WTC11 (cell line): ENCODE measurements around the gene CHRNA5. TPM values are rescaled to one million over a fixed set of nuclear protein-coding genes. Genes with fewer than 3 reads are reported as not detected.

Source experiments
- ATAC-seq: fragments of 200-7000 bp; cut with Tn5 transposase; 2 replicates; pipeline ENCODE4 v1.10.0; 2021; ENCODE audit warnings: mild to moderate bottlenecking, moderate library complexity
- CTCF ChIA-PET: fragments of 300-600 bp; sonication (Branson Sonifier 250); formaldehyde crosslinking; loops from one replicate; lab custom pipeline; 2021; ENCODE audit warnings: antibody characterized with exemption; lab: Charles Lee
- POLR2A ChIA-PET: fragments of 350-600 bp; sonication (Branson Sonifier 250); formaldehyde crosslinking; loops from one replicate; lab custom pipeline; 2021; ENCODE audit warnings: antibody characterized with exemption; lab: Charles Lee
- DNase-seq: peaks from one replicate; pipeline ENCODE4 v3.0.0; 2021; ENCODE audit warnings: low spot score
- H3K27ac Mint-ChIP-seq: 2 replicates; pipeline ENCODE4 v1.8.0; 2021; ENCODE audit warnings: mixed read lengths
- H3K27me3 Mint-ChIP-seq: 2 replicates; pipeline ENCODE4 v1.8.0; 2021; ENCODE audit warnings: low read depth, mild to moderate bottlenecking, moderate library complexity, mixed read lengths
- H3K36me3 Mint-ChIP-seq: 2 replicates; pipeline ENCODE4 v1.8.0; 2021; ENCODE audit warnings: mixed read lengths
- H3K4me1 Mint-ChIP-seq: 2 replicates; pipeline ENCODE4 v1.8.0; 2022; ENCODE audit warnings: mixed read lengths
- H3K4me3 Mint-ChIP-seq: 2 replicates; pipeline ENCODE4 v1.8.0; 2021; ENCODE audit warnings: mild to moderate bottlenecking, moderate library complexity, mixed read lengths
- H3K9me3 Mint-ChIP-seq: 2 replicates; pipeline ENCODE4 v1.8.0; 2021; ENCODE audit warnings: mixed read lengths
- ATF1 ChIP-seq: sonication (generic); formaldehyde crosslinking; IDR thresholded peaks from 2 replicates; pipeline ENCODE4 v1.8.1; 2023; ENCODE audit warnings: mild to moderate bottlenecking, moderate library complexity, missing genetic modification reagents
- ATF3 ChIP-seq: sonication (generic); formaldehyde crosslinking; conservative IDR thresholded peaks from 2 replicates; pipeline ENCODE4 v1.8.1; 2022; ENCODE audit warnings: mild to moderate bottlenecking, missing genetic modification reagents
- ATF6 ChIP-seq: sonication (generic); formaldehyde crosslinking; IDR thresholded peaks from 2 replicates; pipeline ENCODE4 v1.8.1; 2023; ENCODE audit warnings: mild to moderate bottlenecking, missing genetic modification reagents
- EMX1 ChIP-seq: fragments of 250-450 bp; sonication (Bioruptor Pico); IDR thresholded peaks from 2 replicates; pipeline ENCODE4 v1.8.0; 2021; ENCODE audit warnings: mild to moderate bottlenecking
- FOXK1 ChIP-seq: sonication (generic); formaldehyde crosslinking; IDR thresholded peaks from 2 replicates; pipeline ENCODE4 v1.8.0; 2022; ENCODE audit warnings: mild to moderate bottlenecking, moderate library complexity, missing genetic modification reagents
- HMGA2 ChIP-seq: fragments of 250-450 bp; sonication (Bioruptor Pico); IDR thresholded peaks from 2 replicates; pipeline ENCODE4 v1.4.0; 2021; ENCODE audit warnings: mild to moderate bottlenecking, moderate library complexity
- KAT7 ChIP-seq: sonication (generic); formaldehyde crosslinking; IDR thresholded peaks from 2 replicates; pipeline ENCODE4 v1.8.1; 2023; ENCODE audit warnings: missing genetic modification reagents, mild to moderate bottlenecking, borderline replicate concordance
- SMAD3 ChIP-seq: sonication (generic); formaldehyde crosslinking; IDR thresholded peaks from 2 replicates; pipeline ENCODE4 v1.8.0; 2022; ENCODE audit warnings: missing genetic modification reagents, mild to moderate bottlenecking, borderline replicate concordance
- USF2 ChIP-seq: sonication (generic); formaldehyde crosslinking; IDR thresholded peaks from 2 replicates; pipeline ENCODE4 v1.8.1; 2023; ENCODE audit warnings: mild to moderate bottlenecking, missing genetic modification reagents, moderate library complexity
- ZNF263 ChIP-seq: sonication (generic); formaldehyde crosslinking; IDR thresholded peaks from 2 replicates; pipeline ENCODE4 v1.8.1; 2022; ENCODE audit warnings: low read depth, mild to moderate bottlenecking, moderate library complexity, missing genetic modification reagents
- ZNF396 ChIP-seq: fragments of 250-450 bp; sonication (Bioruptor Pico); IDR thresholded peaks from 2 replicates; pipeline ENCODE4 v1.8.0; 2021; ENCODE audit warnings: mild to moderate bottlenecking, moderate library complexity, borderline replicate concordance
- total RNA-seq: library from RNA; stranded (reverse); gene quantifications from 3 replicates; pipeline ENCODE4 v1.2.3, GENCODE V29; 2021
- TF ChIP-seq, protein P1 (sequence below): sonication (generic); formaldehyde crosslinking; IDR thresholded peaks from 2 replicates; pipeline ENCODE4 v1.8.1; 2023; ENCODE audit warnings: mild to moderate bottlenecking, missing genetic modification reagents, moderate library complexity
- TF ChIP-seq, protein P2 (sequence below): sonication (generic); formaldehyde crosslinking; IDR thresholded peaks from 2 replicates; pipeline ENCODE4 v1.8.0; 2022; ENCODE audit warnings: mild to moderate bottlenecking, missing genetic modification reagents
- TF ChIP-seq, protein P3 (sequence below): sonication (generic); formaldehyde crosslinking; IDR thresholded peaks from 2 replicates; pipeline ENCODE4 v1.8.0; 2022; ENCODE audit warnings: missing genetic modification reagents

The CHRNA5 gene
- total RNA-seq, 1 experiment from 2014 or later, result 21.0 TPM

- Mint-ChIP-seq H3K4me1 (peaks cover 3% of the 10 kb centered on the region), H3K27me3 (no peaks in the 10 kb centered on the region), H3K27ac (no peak overlapping the region), H3K9me3 (peaks cover 8% of the 10 kb centered on the region), H3K36me3 (peaks cover 19% of the 10 kb centered on the region), H3K4me3 (no peak overlapping the region)
- POLR2A ChIA-PET, result no interaction called here
- ATAC-seq (no peak), DNase-seq (no peak)
- CTCF ChIA-PET, result interaction anchor here (1.3 to 7.2 kb wide), 2 partner anchors 13 to 117 kb away, joined by 4 to 75 read pairs; partner anchors contain the start of gene CHRNA3
- no peak for TF ChIP-seq KAT7
- no peak for TF ChIP-seq ATF6
- no peak for TF ChIP-seq ATF3 (CRISPR knock-in tag)
These were observed 68.0 kb downstream of the CHRNA5 start for GRCh38 chr15:78633348-78633747.

GRCh38 chr15:78634210-78635145 is 69.2 kb downstream of the CHRNA5 start:
- DNase-seq (no peak), ATAC-seq (no peak)
- TF ChIP-seq, protein P1, sequence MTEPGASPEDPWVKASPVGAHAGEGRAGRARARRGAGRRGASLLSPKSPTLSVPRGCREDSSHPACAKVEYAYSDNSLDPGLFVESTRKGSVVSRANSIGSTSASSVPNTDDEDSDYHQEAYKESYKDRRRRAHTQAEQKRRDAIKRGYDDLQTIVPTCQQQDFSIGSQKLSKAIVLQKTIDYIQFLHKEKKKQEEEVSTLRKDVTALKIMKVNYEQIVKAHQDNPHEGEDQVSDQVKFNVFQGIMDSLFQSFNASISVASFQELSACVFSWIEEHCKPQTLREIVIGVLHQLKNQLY (CRISPR knock-in tag), result no peak
- TF ChIP-seq SMAD3 (CRISPR knock-in tag), result no peak
- no peak for TF ChIP-seq ATF1 (CRISPR knock-in tag)
- TF ChIP-seq, protein P2, sequence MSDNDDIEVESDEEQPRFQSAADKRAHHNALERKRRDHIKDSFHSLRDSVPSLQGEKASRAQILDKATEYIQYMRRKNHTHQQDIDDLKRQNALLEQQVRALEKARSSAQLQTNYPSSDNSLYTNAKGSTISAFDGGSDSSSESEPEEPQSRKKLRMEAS (CRISPR knock-in tag), result no peak
- no peak for TF ChIP-seq USF2 (CRISPR knock-in tag)
- no peak for TF ChIP-seq HMGA2 (CRISPR knock-in tag)
- no peak for TF ChIP-seq ZNF396 (CRISPR knock-in tag)
- TF ChIP-seq EMX1 (CRISPR knock-in tag), result no peak
- TF ChIP-seq ZNF263 (CRISPR knock-in tag), result no peak
- TF ChIP-seq, protein P3, sequence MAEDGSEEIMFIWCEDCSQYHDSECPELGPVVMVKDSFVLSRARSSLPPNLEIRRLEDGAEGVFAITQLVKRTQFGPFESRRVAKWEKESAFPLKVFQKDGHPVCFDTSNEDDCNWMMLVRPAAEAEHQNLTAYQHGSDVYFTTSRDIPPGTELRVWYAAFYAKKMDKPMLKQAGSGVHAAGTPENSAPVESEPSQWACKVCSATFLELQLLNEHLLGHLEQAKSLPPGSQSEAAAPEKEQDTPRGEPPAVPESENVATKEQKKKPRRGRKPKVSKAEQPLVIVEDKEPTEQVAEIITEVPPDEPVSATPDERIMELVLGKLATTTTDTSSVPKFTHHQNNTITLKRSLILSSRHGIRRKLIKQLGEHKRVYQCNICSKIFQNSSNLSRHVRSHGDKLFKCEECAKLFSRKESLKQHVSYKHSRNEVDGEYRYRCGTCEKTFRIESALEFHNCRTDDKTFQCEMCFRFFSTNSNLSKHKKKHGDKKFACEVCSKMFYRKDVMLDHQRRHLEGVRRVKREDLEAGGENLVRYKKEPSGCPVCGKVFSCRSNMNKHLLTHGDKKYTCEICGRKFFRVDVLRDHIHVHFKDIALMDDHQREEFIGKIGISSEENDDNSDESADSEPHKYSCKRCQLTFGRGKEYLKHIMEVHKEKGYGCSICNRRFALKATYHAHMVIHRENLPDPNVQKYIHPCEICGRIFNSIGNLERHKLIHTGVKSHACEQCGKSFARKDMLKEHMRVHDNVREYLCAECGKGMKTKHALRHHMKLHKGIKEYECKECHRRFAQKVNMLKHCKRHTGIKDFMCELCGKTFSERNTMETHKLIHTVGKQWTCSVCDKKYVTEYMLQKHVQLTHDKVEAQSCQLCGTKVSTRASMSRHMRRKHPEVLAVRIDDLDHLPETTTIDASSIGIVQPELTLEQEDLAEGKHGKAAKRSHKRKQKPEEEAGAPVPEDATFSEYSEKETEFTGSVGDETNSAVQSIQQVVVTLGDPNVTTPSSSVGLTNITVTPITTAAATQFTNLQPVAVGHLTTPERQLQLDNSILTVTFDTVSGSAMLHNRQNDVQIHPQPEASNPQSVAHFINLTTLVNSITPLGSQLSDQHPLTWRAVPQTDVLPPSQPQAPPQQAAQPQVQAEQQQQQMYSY (CRISPR knock-in tag), result no peak
- TF ChIP-seq FOXK1 (CRISPR knock-in tag), result no peak
- peaks cover 15% of the 10 kb centered on the region for H3K36me3 Mint-ChIP-seq
- H3K4me1 Mint-ChIP-seq, result peaks cover 10% of the 10 kb centered on the region
- CTCF ChIA-PET, result interaction anchor here (0.7 to 7.2 kb wide), 5 partner anchors 14 to 116 kb away, joined by 3 to 75 read pairs (median 4); partner anchors contain the start of gene CHRNA3
- H3K9me3 Mint-ChIP-seq, result peaks cover 8% of the 10 kb centered on the region
- POLR2A ChIA-PET, result no interaction called here
- H3K27ac Mint-ChIP-seq, result no peak overlapping the region
- peaks cover under 1% of the 10 kb centered on the region for H3K27me3 Mint-ChIP-seq
- H3K4me3 Mint-ChIP-seq, result no peak overlapping the region
